MCF 10A (cell line): ENCODE data around the gene SNHG17. TPM values are rescaled to one million over a fixed set of nuclear protein-coding genes. Genes with fewer than 3 reads are reported as not detected.

Experiments
- BruUV-seq: library from RNA; stranded (reverse); fragments of 400-500 nt; replicated peaks from 2 replicates; lab custom pipeline; 2021; lab: Mats Ljungman, UMichigan
- CTCF ChIA-PET: fragments of 300-600 bp; sonication (Branson Sonifier 250); formaldehyde crosslinking; extraction: SDS; loops from one replicate; lab custom pipeline; 2021; ENCODE audit warnings: antibody characterized with exemption, inconsistent platforms; lab: Yijun Ruan, JAX
- POLR2A ChIA-PET: fragments of 300-600, 350-650 bp; sonication (Branson Sonifier 250); formaldehyde crosslinking; extraction: SDS; loops from one replicate; lab custom pipeline; 2020; ENCODE audit warnings: antibody characterized with exemption, inconsistent platforms; lab: Yijun Ruan, JAX
- DNase-seq: peaks from one replicate; pipeline ENCODE4 v3.0.0-alpha.2; 2018; ENCODE audit not compliant: unreplicated experiment
- H3K27ac Mint-ChIP-seq: one replicate; pipeline ENCODE4 v1.8.0; 2022; ENCODE audit warnings: mild to moderate bottlenecking, low read depth, mixed read lengths; ENCODE audit not compliant: unreplicated experiment
- H3K27me3 Mint-ChIP-seq: one replicate; pipeline ENCODE4 v1.8.0; 2022; ENCODE audit warnings: mixed read lengths; ENCODE audit not compliant: insufficient read depth, unreplicated experiment
- H3K36me3 Mint-ChIP-seq: one replicate; pipeline ENCODE4 v1.8.0; 2022; ENCODE audit warnings: mild to moderate bottlenecking, moderate library complexity, mixed read lengths; ENCODE audit not compliant: insufficient read depth, unreplicated experiment
- H3K4me1 Mint-ChIP-seq: one replicate; pipeline ENCODE4 v1.8.0; 2022; ENCODE audit warnings: mixed read lengths; ENCODE audit not compliant: insufficient read depth, unreplicated experiment
- H3K4me3 Mint-ChIP-seq: one replicate; pipeline ENCODE4 v1.8.0; 2022; ENCODE audit warnings: mild to moderate bottlenecking, moderate library complexity, mixed read lengths; ENCODE audit not compliant: unreplicated experiment
- H3K9me3 Mint-ChIP-seq: one replicate; pipeline ENCODE4 v1.8.0; 2022; ENCODE audit warnings: mixed read lengths; ENCODE audit not compliant: unreplicated experiment
- CTCF ChIP-seq: fragments of 200-600 bp; IDR thresholded peaks from one replicate; pipeline ENCODE4 v1.8.0; 2022; ENCODE audit warnings: antibody characterized with exemption, mild to moderate bottlenecking; ENCODE audit not compliant: unreplicated experiment
- intact Hi-C: fragments of 100-400 bp; cut with micrococcal nuclease; formaldehyde crosslinking; loops from 2 replicates; pipeline ENCODE4 v1.14.1; 2022
- total RNA-seq: library from RNA; stranded (reverse); gene quantifications from 2 replicates; pipeline ENCODE4 v1.2.3, GENCODE V29; 2022

The SNHG17 gene
- total RNA-seq, 1 experiment from 2014 or later, result 133 TPM

- CTCF ChIA-PET, result interaction anchor here (0.5 to 0.9 kb wide), 5 partner anchors 10 to 1366 kb away, joined by 3 to 4 read pairs (median 3); no protein-coding TSS in a partner anchor
- no peak overlapping the region for H3K4me3 Mint-ChIP-seq
- H3K9me3 Mint-ChIP-seq, result no peaks in the 10 kb centered on the region
- peaks cover 21% of the 10 kb centered on the region for H3K27me3 Mint-ChIP-seq
- H3K36me3 Mint-ChIP-seq, result no peaks in the 10 kb centered on the region
- intact Hi-C loops, result no loop called here
- DNase-seq, result no peak
- H3K27ac Mint-ChIP-seq, result no peak overlapping the region
- no peak for TF ChIP-seq CTCF
- no peaks in the 10 kb centered on the region for H3K4me1 Mint-ChIP-seq
- POLR2A ChIA-PET, result no interaction called here
- no TSS peak for BruUV-seq
Observed at GRCh38 chr20:38377039-38377685, 58.0 kb downstream of the SNHG17 start.

- Mint-ChIP-seq H3K4me3 (no peak overlapping the region), H3K27ac (no peak overlapping the region), H3K36me3 (no peaks in the 10 kb centered on the region), H3K27me3 (peaks cover 46% of the 10 kb centered on the region), H3K4me1 (no peaks in the 10 kb centered on the region), H3K9me3 (no peaks in the 10 kb centered on the region)
- no peak for DNase-seq
- no TSS peak for BruUV-seq
- CTCF ChIA-PET, result interaction anchor here (0.6 to 1.2 kb wide), 3 partner anchors 17 to 148 kb away, joined by 3 to 4 read pairs (median 4); no protein-coding TSS in a partner anchor
- POLR2A ChIA-PET, result no interaction called here
- no peak for TF ChIP-seq CTCF
- intact Hi-C loops, result no loop called here
Observed at GRCh38 chr20:38373898-38374297, 61.2 kb downstream of the SNHG17 start.

GRCh38 chr20:38373231-38373867, 61.8 kb downstream of the SNHG17 start:
- CTCF ChIA-PET, result interaction anchor here (0.6 to 1.2 kb wide), 4 partner anchors 17 to 150 kb away, joined by 3 to 4 read pairs (median 4); no protein-coding TSS in a partner anchor
- Mint-ChIP-seq H3K4me1 (no peaks in the 10 kb centered on the region), H3K36me3 (no peaks in the 10 kb centered on the region), H3K27me3 (peaks cover 49% of the 10 kb centered on the region), H3K9me3 (no peaks in the 10 kb centered on the region), H3K27ac (no peak overlapping the region), H3K4me3 (no peak overlapping the region)
- POLR2A ChIA-PET, result interaction anchor here (1.1 kb wide), 1 partner anchor 9 kb away, joined by 5 read pairs; no protein-coding TSS in a partner anchor
- no TSS peak for BruUV-seq
- DNase-seq, result no peak
- intact Hi-C loops, result no loop called here
- no peak for TF ChIP-seq CTCF

GRCh38 chr20:38372806-38373205, 62.3 kb downstream of the SNHG17 start:
- TF ChIP-seq CTCF, result no peak
- Mint-ChIP-seq H3K4me1 (no peaks in the 10 kb centered on the region), H3K27ac (no peak overlapping the region), H3K27me3 (peaks cover 49% of the 10 kb centered on the region), H3K4me3 (no peak overlapping the region), H3K36me3 (no peaks in the 10 kb centered on the region), H3K9me3 (no peaks in the 10 kb centered on the region)
- DNase-seq, result no peak
- CTCF ChIA-PET, result interaction anchor here (1.0 to 1.2 kb wide), 4 partner anchors 15 to 150 kb away, joined by 3 to 4 read pairs (median 4); no protein-coding TSS in a partner anchor
- POLR2A ChIA-PET, result interaction anchor here (0.7 to 1.6 kb wide), 4 partner anchors 9 to 32 kb away, joined by 3 to 5 read pairs (median 3); no protein-coding TSS in a partner anchor
- BruUV-seq, result no TSS peak
- intact Hi-C loops, result no loop called here
